MM.1S (cell line): ENCODE data around the gene SRC.

ENCODE experiments used
- CTCF ChIP-seq: fragments of 300-600 bp; sonication (generic); IDR thresholded peaks from 2 replicates; pipeline ENCODE4 v1.5.1; 2016; ENCODE audit warnings: antibody characterized with exemption, low read length, mixed read lengths
- EZH2 ChIP-seq: fragments of 300-600 bp; sonication (generic); optimal IDR thresholded peaks from 2 replicates; pipeline ENCODE3; 2017; ENCODE audit warnings: low read depth, mild to moderate bottlenecking, antibody characterized with exemption, low read length, mixed read lengths

GRCh38 chr20:37398750-37399621, 53.0 kb downstream of the SRC start:
- TF ChIP-seq CTCF (no peak), EZH2 (no peak)
